Mesendoderm (in vitro differentiated cells): ENCODE results near the gene CHAC1.

Experiments
- DNase-seq: peaks from one replicate; pipeline ENCODE4 v3.0.0; 2013
- H2AK5ac ChIP-seq: 2 replicates; pipeline ENCODE4 v1.6.1; 2013; ENCODE audit warnings: low read length, inconsistent platforms
- H2BK120ac ChIP-seq: 2 replicates; pipeline ENCODE4 v1.6.1; 2013; ENCODE audit warnings: low read depth, mild to moderate bottlenecking, low read length, moderate library complexity, mixed read lengths
- H2BK15ac ChIP-seq: replicated peaks from 2 replicates; pipeline ENCODE4 v1.6.1; 2013; ENCODE audit warnings: low read depth, mild to moderate bottlenecking, moderate library complexity
- H2BK5ac ChIP-seq: 2 replicates; pipeline ENCODE4 v1.6.1; 2013; ENCODE audit warnings: low read length, inconsistent platforms
- H3K18ac ChIP-seq: 2 replicates; pipeline ENCODE4 v1.6.1; 2013; ENCODE audit warnings: mild to moderate bottlenecking, low read length, mixed read lengths
- H3K23ac ChIP-seq: one replicate; pipeline ENCODE4 v1.6.1; 2013; ENCODE audit warnings: low read length
- H3K27ac ChIP-seq: 2 replicates; pipeline ENCODE4 v1.5.1; 2013; ENCODE audit warnings: low read depth, mild to moderate bottlenecking, inconsistent platforms, low read length, moderate library complexity
- H3K27me3 ChIP-seq: 2 replicates; pipeline ENCODE4 v1.6.1; 2013; ENCODE audit warnings: low read length, control low read depth, mild to moderate bottlenecking, inconsistent platforms; ENCODE audit not compliant: insufficient read depth, poor library complexity
- H3K36me3 ChIP-seq: 2 replicates; pipeline ENCODE4 v1.6.1; 2013; ENCODE audit warnings: low read length, inconsistent platforms; ENCODE audit not compliant: control insufficient read depth, insufficient read depth
- H3K4ac ChIP-seq: one replicate; pipeline ENCODE4 v1.6.1; 2013; ENCODE audit warnings: low read depth, mild to moderate bottlenecking, low read length, moderate library complexity
- H3K4me1 ChIP-seq: 2 replicates; pipeline ENCODE4 v1.6.1; 2013; ENCODE audit warnings: low read depth, low read length, inconsistent platforms; ENCODE audit not compliant: control insufficient read depth
- H3K4me2 ChIP-seq: 2 replicates; pipeline ENCODE4 v1.6.1; 2013; ENCODE audit warnings: low read length
- H3K4me3 ChIP-seq: 2 replicates; pipeline ENCODE4 v1.5.1; 2013; ENCODE audit warnings: mild to moderate bottlenecking, low read length
- H3K56ac ChIP-seq: one replicate; pipeline ENCODE4 v1.6.1; 2013; ENCODE audit warnings: low read length
- H3K79me1 ChIP-seq: 2 replicates; pipeline ENCODE4 v1.6.1; 2013; ENCODE audit warnings: low read length, inconsistent platforms
- H3K79me2 ChIP-seq: 2 replicates; pipeline ENCODE4 v1.6.1; 2013; ENCODE audit warnings: mild to moderate bottlenecking, low read length; ENCODE audit not compliant: control insufficient read depth, insufficient read depth
- H3K9ac ChIP-seq: 2 replicates; pipeline ENCODE4 v1.6.1; 2013; ENCODE audit warnings: low read length, inconsistent platforms
- H4K5ac ChIP-seq: one replicate; pipeline ENCODE4 v1.6.1; 2013; ENCODE audit warnings: low read length
- H4K8ac ChIP-seq: one replicate; pipeline ENCODE4 v1.6.1; 2013; ENCODE audit warnings: low read depth, mild to moderate bottlenecking, control low read depth, low read length, moderate library complexity
- WGBS: extraction: QIAGEN DNeasy Blood & Tissue Kit; methylation state at CpG from one replicate; pipeline ENCODE4 v1.1.7; 2013; ENCODE audit warnings: low lambda C conversion rate, missing lambda C conversion rate; ENCODE audit not compliant: insufficient coverage; ENCODE audit errors: extremely low coverage; 5-methylcytosine and 5-hydroxymethylcytosine counted together

CHAC1 gene

GRCh38 chr15:40918799-40919392 lies 34.4 kb upstream of the CHAC1 start:
- no peak overlapping the region for H2AK5ac ChIP-seq
- H3K4me1 ChIP-seq, result no peaks in the 10 kb centered on the region
- H3K4me3 ChIP-seq, result no peak overlapping the region
- H3K23ac ChIP-seq, result no peak overlapping the region
- H3K56ac ChIP-seq, result no peak overlapping the region
- H3K4ac ChIP-seq, result no peak overlapping the region
- no peak overlapping the region for H3K27ac ChIP-seq
- H3K27me3 ChIP-seq, result peaks cover 19% of the 10 kb centered on the region
- H4K8ac ChIP-seq, result no peak overlapping the region
- no peak overlapping the region for H3K9ac ChIP-seq
- H4K5ac ChIP-seq, result no peak overlapping the region
- no peak overlapping the region for H3K4me2 ChIP-seq
- no CpG with 5 or more reads among the region's 19 CpGs for WGBS
- no peak for DNase-seq
- H2BK15ac ChIP-seq, result no peak overlapping the region
- no peak overlapping the region for H2BK120ac ChIP-seq
- H3K79me2 ChIP-seq, result no peaks in the 10 kb centered on the region
- no peaks in the 10 kb centered on the region for H3K79me1 ChIP-seq
- no peak overlapping the region for H3K18ac ChIP-seq
- H2BK5ac ChIP-seq, result no peak overlapping the region
- no peaks in the 10 kb centered on the region for H3K36me3 ChIP-seq

DNA sequence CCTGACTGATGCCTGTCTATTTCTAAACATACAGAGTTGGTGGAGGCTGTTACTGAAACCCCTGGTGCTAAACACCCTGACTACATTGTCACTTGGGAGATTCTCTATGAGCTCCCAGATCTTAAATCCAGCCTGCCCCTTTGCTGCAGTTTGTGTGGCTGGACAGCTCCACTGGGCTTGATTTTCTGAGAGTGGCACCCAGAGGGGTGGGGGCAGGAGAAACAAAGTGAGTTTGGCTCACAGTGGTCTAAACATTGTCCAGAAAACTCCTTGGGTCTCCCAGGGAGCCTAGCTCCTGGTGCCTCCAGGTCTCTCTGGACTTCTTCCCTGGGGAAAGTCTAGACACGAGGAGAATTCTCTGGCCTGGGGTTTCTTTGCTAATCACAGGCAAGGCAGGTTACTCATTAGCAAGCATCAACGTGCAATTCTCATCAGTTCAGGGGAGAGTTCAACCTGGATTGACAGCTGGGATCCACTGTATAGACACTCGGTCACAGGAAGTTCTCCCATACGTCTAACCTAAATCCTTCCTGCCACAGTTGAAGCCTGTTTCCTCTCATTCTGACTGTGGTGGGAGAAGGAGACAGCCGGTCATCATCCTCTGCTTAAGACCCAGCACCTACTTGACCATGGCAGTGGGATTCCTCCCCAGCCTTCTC lies 31.2 kb upstream of the CHAC1 start:
- Histone ChIP-seq H3K9ac (no peak overlapping the region), H2BK120ac (no peak overlapping the region), H3K18ac (no peak overlapping the region), H2BK15ac (no peak overlapping the region), H3K79me2 (no peaks in the 10 kb centered on the region), H3K4me3 (no peak overlapping the region), H2BK5ac (no peak overlapping the region), H2AK5ac (no peak overlapping the region), H3K4me2 (no peak overlapping the region), H3K27me3 (peaks cover 46% of the 10 kb centered on the region), H3K23ac (no peak overlapping the region), H3K56ac (no peak overlapping the region), H3K4me1 (no peaks in the 10 kb centered on the region), H3K79me1 (no peaks in the 10 kb centered on the region), H4K8ac (no peak overlapping the region), H4K5ac (no peak overlapping the region), H3K27ac (no peak overlapping the region), H3K36me3 (no peaks in the 10 kb centered on the region), H3K4ac (no peak overlapping the region)
- DNase-seq, result no peak
- no CpG with 5 or more reads among the region's 5 CpGs for WGBS

GRCh38 chr15:40922608-40923005 lies 30.7 kb upstream of the CHAC1 start:
- H3K79me1 ChIP-seq, result no peaks in the 10 kb centered on the region
- DNase-seq, result no peak
- peaks cover 50% of the 10 kb centered on the region for H3K27me3 ChIP-seq
- H2BK120ac ChIP-seq, result no peak overlapping the region
- H3K4me2 ChIP-seq, result no peak overlapping the region
- no peak overlapping the region for H3K4ac ChIP-seq
- H2BK15ac ChIP-seq, result no peak overlapping the region
- no peaks in the 10 kb centered on the region for H3K79me2 ChIP-seq
- no peak overlapping the region for H2AK5ac ChIP-seq
- H3K27ac ChIP-seq, result no peak overlapping the region
- H3K9ac ChIP-seq, result no peak overlapping the region
- no peak overlapping the region for H3K23ac ChIP-seq
- H3K18ac ChIP-seq, result no peak overlapping the region
- H3K36me3 ChIP-seq, result no peaks in the 10 kb centered on the region
- no peaks in the 10 kb centered on the region for H3K4me1 ChIP-seq
- no peak overlapping the region for H4K8ac ChIP-seq
- no peak overlapping the region for H3K56ac ChIP-seq
- H2BK5ac ChIP-seq, result no peak overlapping the region
- no CpG with 5 or more reads among the region's 10 CpGs for WGBS
- no peak overlapping the region for H4K5ac ChIP-seq
- H3K4me3 ChIP-seq, result no peak overlapping the region

- H4K5ac ChIP-seq, result no peak overlapping the region
- H3K4me2 ChIP-seq, result no peak overlapping the region
- no peak overlapping the region for H3K56ac ChIP-seq
- no peak overlapping the region for H2BK5ac ChIP-seq
- no peak overlapping the region for H3K9ac ChIP-seq
- no peaks in the 10 kb centered on the region for H3K4me1 ChIP-seq
- H3K4ac ChIP-seq, result no peak overlapping the region
- no peak overlapping the region for H3K4me3 ChIP-seq
- peaks cover 57% of the 10 kb centered on the region for H3K27me3 ChIP-seq
- no peaks in the 10 kb centered on the region for H3K36me3 ChIP-seq
- no peak overlapping the region for H2BK15ac ChIP-seq
- H3K23ac ChIP-seq, result peak overlapping the region; percentile 45
- H3K79me2 ChIP-seq, result no peaks in the 10 kb centered on the region
- H3K79me1 ChIP-seq, result no peaks in the 10 kb centered on the region
- H2BK120ac ChIP-seq, result no peak overlapping the region
- H2AK5ac ChIP-seq, result no peak overlapping the region
- no CpG with 5 or more reads among the region's 9 CpGs for WGBS
- no peak overlapping the region for H3K27ac ChIP-seq
- no peak overlapping the region for H4K8ac ChIP-seq
- H3K18ac ChIP-seq, result no peak overlapping the region
- DNase-seq, result no peak
These were observed 29.7 kb upstream of the CHAC1 start for GRCh38 chr15:40923551-40923950.

- no CpG with 5 or more reads among the region's 30 CpGs for WGBS
- no peak overlapping the region for H2BK15ac ChIP-seq
- H2BK120ac ChIP-seq, result no peak overlapping the region
- no peak overlapping the region for H3K23ac ChIP-seq
- no peaks in the 10 kb centered on the region for H3K79me1 ChIP-seq
- peaks cover 72% of the 10 kb centered on the region for H3K27me3 ChIP-seq
- H3K4me1 ChIP-seq, result peaks cover 2% of the 10 kb centered on the region
- no peaks in the 10 kb centered on the region for H3K36me3 ChIP-seq
- no peak overlapping the region for H4K8ac ChIP-seq
- H3K4me3 ChIP-seq, result no peak overlapping the region
- no peak overlapping the region for H3K4ac ChIP-seq
- no peak overlapping the region for H3K27ac ChIP-seq
- no peak overlapping the region for H2BK5ac ChIP-seq
- H3K18ac ChIP-seq, result no peak overlapping the region
- H2AK5ac ChIP-seq, result no peak overlapping the region
- H3K56ac ChIP-seq, result no peak overlapping the region
- no peak overlapping the region for H3K9ac ChIP-seq
- no peak overlapping the region for H3K4me2 ChIP-seq
- no peaks in the 10 kb centered on the region for H3K79me2 ChIP-seq
- DNase-seq, result no peak
- H4K5ac ChIP-seq, result no peak overlapping the region
These were observed 27.8 kb upstream of the CHAC1 start for GRCh38 chr15:40925495-40925862.
